NT2/D1 (cell line): Measurements from ENCODE around the gene ERGIC1.

ENCODE experiments used
- DNase-seq: peaks from one replicate; pipeline ENCODE4 v3.0.0-alpha.2; 2011; ENCODE audit warnings: low read depth, low spot score
- H3K27me3 ChIP-seq: 2 replicates; pipeline ENCODE4 v1.6.0; 2011; ENCODE audit warnings: mild to moderate bottlenecking; ENCODE audit not compliant: insufficient read length, insufficient read depth
- H3K36me3 ChIP-seq: 2 replicates; pipeline ENCODE4 v1.6.1; 2011; ENCODE audit warnings: mild to moderate bottlenecking, low read length, mixed read lengths; ENCODE audit not compliant: insufficient read depth, insufficient read length
- H3K4me1 ChIP-seq: 2 replicates; pipeline ENCODE4 v1.5.1; 2011; ENCODE audit not compliant: insufficient read depth, insufficient read length
- H3K4me3 ChIP-seq: 2 replicates; pipeline ENCODE4 v1.5.1; 2011; ENCODE audit warnings: low read depth; ENCODE audit not compliant: insufficient read length
- H3K9ac ChIP-seq: 2 replicates; pipeline ENCODE4 v1.6.0; 2011; ENCODE audit warnings: low read depth; ENCODE audit not compliant: insufficient read length
- H3K9me3 ChIP-seq: 2 replicates; pipeline ENCODE4 v1.5.1; 2011; ENCODE audit warnings: mild to moderate bottlenecking, low read length; ENCODE audit not compliant: insufficient read depth
- SUZ12 ChIP-seq: IDR thresholded peaks from 2 replicates; pipeline ENCODE4 v1.6.1; 2011; ENCODE audit not compliant: insufficient read length, insufficient read depth; ENCODE audit errors: extremely low read depth
- YY1 ChIP-seq: IDR thresholded peaks from 2 replicates; pipeline ENCODE4 v1.6.1; 2011; ENCODE audit not compliant: insufficient read length, insufficient read depth
- ZNF274 ChIP-seq: IDR thresholded peaks from 2 replicates; pipeline ENCODE4 v1.6.1; 2011; ENCODE audit warnings: mild to moderate bottlenecking, low read depth, low read length

Gene ERGIC1

GRCh38 chr5:172823840-172824362, 10.2 kb upstream of the ERGIC1 start:
- no peaks in the 10 kb centered on the region for H3K27me3 ChIP-seq
- TF ChIP-seq ZNF274: no peak
- TF ChIP-seq SUZ12: no peak
- TF ChIP-seq YY1: no peak
- no peaks in the 10 kb centered on the region for H3K4me1 ChIP-seq
- no peaks in the 10 kb centered on the region for H3K36me3 ChIP-seq
- DNase-seq: no peak
- no peak overlapping the region for H3K4me3 ChIP-seq
- peak overlapping the region; percentile 26 for H3K9ac ChIP-seq
- H3K9me3 ChIP-seq: no peaks in the 10 kb centered on the region

- H3K4me3 ChIP-seq: no peak overlapping the region
- DNase-seq: no peak
- H3K9ac ChIP-seq: no peak overlapping the region
- no peaks in the 10 kb centered on the region for H3K4me1 ChIP-seq
- H3K27me3 ChIP-seq: no peaks in the 10 kb centered on the region
- TF ChIP-seq ZNF274 (no peak), SUZ12 (no peak), YY1 (no peak)
- no peaks in the 10 kb centered on the region for H3K9me3 ChIP-seq
- no peaks in the 10 kb centered on the region for H3K36me3 ChIP-seq
Observed at GRCh38 chr5:172825610-172826204, 8.3 kb upstream of the ERGIC1 start.

GRCh38 chr5:172827841-172828240, 6.2 kb upstream of the ERGIC1 start:
- Histone ChIP-seq H3K4me3 (no peak overlapping the region), H3K9ac (no peak overlapping the region), H3K36me3 (no peaks in the 10 kb centered on the region), H3K4me1 (no peaks in the 10 kb centered on the region), H3K9me3 (no peaks in the 10 kb centered on the region), H3K27me3 (no peaks in the 10 kb centered on the region)
- no peak for TF ChIP-seq YY1
- no peak for TF ChIP-seq SUZ12
- TF ChIP-seq ZNF274: no peak
- DNase-seq: no peak

DNA sequence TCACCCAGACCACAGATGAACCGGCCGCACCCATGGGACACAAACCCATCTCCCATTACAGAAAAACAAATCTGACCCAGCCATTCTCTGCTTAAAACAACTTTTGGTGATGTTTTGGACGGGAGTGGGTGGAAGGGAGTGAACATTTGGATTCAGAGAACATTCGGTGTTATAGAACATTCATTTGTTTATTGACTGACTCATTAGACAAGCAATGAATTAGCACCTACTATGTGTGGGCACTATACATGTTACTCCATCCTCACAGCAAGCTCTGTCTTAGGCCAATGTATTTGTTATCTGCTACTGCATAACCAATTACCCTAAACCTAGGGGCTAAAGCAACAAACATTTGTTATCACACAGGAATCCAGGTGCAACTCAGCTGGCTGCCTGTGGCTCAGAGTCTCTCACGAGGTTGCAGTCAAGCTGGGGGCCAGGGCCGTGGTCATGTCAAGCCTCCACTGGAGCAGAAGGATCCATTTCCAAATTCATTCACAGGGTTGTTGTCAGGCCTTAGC, 5.1 kb upstream of the ERGIC1 start:
- DNase-seq: no peak
- no peaks in the 10 kb centered on the region for H3K4me1 ChIP-seq
- H3K36me3 ChIP-seq: no peaks in the 10 kb centered on the region
- no peaks in the 10 kb centered on the region for H3K27me3 ChIP-seq
- TF ChIP-seq YY1 (no peak), ZNF274 (no peak), SUZ12 (no peak)
- no peak overlapping the region for H3K9ac ChIP-seq
- H3K4me3 ChIP-seq: no peak overlapping the region
- no peaks in the 10 kb centered on the region for H3K9me3 ChIP-seq

GRCh38 chr5:172830275-172830799, 3.7 kb upstream of the ERGIC1 start:
- no peak overlapping the region for H3K9ac ChIP-seq
- H3K36me3 ChIP-seq: peaks cover 2% of the 10 kb centered on the region
- no peaks in the 10 kb centered on the region for H3K4me1 ChIP-seq

GRCh38 chr5:172830876-172831662, 3.0 kb upstream of the ERGIC1 start:
- TF ChIP-seq ZNF274: no peak
- no peak for TF ChIP-seq SUZ12
- no peak for TF ChIP-seq YY1
- no peaks in the 10 kb centered on the region for H3K4me1 ChIP-seq

More at GRCh38 chr5:172830275-172830799, 3.7 kb upstream of the ERGIC1 start:
- Histone ChIP-seq H3K4me3 (no peak overlapping the region), H3K27me3 (no peaks in the 10 kb centered on the region), H3K9me3 (no peaks in the 10 kb centered on the region)
- TF ChIP-seq SUZ12: no peak
- no peak for TF ChIP-seq YY1
- TF ChIP-seq ZNF274: no peak
- no peak for DNase-seq

More at GRCh38 chr5:172830876-172831662, 3.0 kb upstream of the ERGIC1 start:
- Histone ChIP-seq H3K27me3 (no peaks in the 10 kb centered on the region), H3K4me3 (no peak overlapping the region), H3K9ac (no peak overlapping the region), H3K9me3 (no peaks in the 10 kb centered on the region), H3K36me3 (peaks cover 5% of the 10 kb centered on the region)
- no peak for DNase-seq
